Activated gamma-delta T cell (primary cell): ENCODE results near the gene DENND6B.

Experiments
- DNase-seq: peaks from one replicate; lab custom pipeline; 2025; lab: John Stamatoyannopoulos, UW

The DENND6B gene

DNA sequence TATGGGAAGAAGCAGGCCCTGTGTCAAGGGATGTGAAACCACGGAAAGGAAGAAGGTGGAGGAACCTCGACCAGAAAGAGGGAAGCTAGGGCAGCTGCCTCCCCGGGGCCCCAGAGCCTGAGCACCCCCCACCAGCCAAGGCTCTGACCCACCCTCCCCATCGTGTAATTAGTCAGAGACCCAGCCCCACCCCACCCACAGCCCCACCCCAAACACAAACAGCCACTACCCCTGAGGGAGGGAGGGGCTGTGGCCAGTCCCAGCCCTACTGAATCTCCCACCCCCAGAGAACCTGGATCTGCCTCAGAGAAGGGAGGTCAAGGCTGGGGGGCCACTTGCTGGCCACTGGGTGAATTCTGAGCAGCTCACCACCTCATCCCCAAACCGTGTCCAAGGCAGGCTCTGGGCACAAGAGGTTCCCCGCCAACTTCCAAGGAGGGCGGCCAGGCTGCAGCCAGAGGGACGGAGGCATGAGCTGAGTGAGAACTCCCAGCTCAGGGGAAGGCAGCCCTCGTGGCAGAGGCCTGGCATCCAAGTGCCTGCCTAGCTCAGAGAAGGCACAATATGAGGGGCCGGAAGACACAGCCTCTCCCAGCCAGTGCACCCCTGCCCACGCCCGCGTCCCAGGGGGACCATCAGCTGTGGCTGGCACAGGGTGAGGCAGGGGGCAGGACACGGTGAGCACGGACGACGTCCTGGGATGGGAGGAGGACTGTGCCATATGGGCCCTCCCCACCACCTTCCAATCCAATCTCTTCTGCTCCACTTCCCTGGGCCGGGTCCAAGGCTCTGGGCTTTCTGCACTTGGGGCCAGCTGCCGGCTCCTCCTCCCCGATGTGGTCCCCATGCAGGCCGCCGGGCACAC is 22.1 kb downstream of the DENND6B start:
- no peak for DNase-seq

DNA sequence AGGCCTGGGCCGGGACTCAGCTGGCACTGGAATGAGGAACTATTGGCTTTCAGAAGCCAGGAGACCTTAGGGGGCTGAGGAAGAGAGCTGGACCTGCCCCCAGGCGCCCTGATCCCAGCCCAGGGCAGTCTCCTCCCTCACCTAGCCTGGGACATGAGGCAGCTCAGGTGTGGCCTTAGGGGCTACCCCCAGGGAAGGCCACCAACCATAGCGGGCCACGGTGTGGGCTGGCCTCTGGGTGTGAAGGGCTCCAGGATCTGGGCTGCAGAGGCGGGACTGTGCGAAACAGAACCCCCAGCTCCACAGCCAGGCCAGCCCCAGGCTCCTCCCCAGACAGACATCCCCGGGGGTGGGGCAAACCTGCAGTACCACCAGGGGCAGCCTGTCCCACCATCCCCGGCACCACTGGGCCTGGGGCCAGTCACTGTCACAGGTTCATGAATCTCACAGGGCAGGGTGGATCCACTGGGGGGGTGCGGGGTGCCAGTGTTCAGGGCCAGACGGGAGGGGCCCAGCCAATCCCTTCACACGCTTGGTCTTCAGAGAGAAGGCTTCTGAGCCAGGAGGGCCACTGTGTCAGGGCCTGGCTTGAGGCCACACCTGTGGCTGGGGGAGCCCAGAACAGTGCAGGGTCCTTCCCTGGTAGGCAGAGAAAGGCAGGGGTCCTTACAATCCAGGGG is 22.8 kb downstream of the DENND6B start:
- DNase-seq = no peak

DNA sequence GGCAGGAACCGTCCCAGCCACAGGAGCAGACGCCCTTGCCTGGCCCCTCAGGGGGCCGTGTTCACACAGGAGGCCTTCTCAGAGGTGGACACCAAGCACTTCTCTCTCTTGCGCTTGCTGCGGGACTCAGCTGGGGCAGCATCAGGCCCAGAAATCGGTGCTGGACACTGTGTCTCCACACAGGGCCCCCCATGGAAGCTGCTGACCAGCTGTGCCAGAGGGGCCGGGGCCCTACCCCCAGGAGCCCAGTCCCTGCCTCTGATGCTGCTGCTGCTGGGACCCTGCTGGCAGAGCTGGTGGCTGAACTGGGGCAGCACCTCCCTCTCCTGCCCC is 23.3 kb downstream of the DENND6B start:
- DNase-seq = no peak

DNA sequence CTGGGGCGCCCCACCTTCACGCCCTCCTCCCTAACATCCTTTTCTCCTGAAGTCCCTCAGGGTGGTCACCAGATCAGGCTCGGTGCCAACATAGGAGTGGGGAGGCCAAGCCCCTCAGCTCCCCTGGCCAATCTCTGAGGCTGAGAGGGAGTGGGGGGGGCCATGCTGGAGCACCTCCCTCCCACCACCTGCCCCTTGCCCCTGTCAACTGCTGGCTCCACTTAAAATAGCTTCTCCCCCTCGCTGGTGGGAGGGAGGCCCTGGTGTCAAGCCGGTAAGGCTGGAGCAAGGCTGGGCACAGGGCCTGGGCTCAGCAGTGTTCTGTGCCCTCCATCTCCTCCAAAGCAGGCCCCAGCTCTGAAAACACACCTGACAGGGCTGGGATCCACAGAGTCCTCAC is 24.2 kb downstream of the DENND6B start:
- no peak for DNase-seq

DNA sequence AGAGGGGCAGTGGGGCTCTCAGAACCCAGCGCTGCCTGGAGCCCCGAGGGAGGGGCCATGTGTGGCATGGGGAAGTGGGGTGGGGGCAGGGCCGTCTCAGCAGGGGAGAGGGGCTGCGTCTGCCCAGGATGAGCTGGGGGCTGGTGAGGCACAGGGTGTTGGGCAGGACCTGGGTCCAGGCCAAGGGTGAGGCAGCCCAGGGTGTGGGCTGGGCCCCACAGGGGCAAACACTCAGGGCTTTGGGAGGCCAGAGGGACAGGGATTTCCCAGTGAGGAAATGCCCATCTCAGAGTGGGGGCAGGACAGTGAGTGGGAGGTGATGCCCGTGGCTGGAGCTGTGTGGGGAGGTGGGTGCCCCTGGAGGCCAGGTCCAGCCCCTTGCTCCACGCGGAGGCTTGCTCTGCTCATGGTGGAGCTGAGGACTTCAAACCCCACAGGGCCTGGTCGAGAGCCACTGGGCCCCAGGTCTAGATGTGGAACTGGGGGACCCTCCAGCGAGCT is 24.7 kb downstream of the DENND6B start:
- no peak for DNase-seq

DNA sequence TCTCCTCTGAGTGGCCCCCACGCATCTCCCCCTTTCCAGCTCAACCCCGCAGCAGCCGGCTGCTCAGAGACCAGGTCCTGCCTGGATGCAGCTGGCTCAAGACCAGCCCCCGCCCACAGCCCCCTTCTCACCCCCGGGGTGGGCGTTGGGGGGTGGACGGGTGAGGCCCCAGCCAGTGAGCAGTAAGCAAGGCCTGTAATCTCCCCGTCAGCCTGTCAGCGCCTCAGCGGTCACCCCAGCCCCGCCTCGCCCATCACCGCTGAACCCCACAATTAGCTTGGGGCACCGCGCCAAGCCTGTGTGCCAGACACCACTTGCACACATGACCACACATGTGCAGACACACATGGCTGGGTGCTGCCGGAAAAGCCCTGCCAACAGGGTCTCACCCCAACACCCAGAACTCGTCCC is 25.2 kb downstream of the DENND6B start:
- DNase-seq = no peak

DNA sequence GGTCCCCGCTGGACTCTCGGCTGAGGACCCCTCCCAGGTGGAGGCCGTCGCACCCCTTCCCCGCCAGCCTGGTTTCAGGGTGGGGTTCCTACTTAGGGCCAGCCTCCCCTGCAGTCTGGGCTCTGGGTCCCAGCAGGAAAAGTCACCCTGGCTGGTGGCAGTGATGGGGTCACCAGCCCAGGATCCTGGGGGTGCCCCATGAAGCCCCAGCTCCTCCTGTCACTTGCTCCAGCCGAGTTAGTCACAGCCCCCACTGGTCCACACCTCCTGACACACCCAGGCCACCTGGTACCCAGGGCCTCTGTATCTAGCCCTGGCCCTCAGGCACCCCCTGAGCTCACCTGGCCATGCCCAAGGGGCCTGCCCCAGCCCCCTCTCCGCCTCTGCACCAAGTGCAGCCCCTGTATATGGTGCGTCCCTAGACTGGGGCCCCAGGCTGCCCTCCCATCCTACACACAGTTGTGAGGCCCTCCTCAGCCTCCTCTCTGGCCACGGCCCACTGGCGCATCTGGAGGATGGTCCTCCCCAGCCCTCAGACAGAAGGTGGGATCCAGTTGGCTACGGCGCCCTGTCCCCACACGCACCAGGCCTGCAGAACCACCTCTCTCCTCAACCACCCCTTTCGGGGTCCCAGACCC is 26.1 kb downstream of the DENND6B start:
- no peak for DNase-seq

DNA sequence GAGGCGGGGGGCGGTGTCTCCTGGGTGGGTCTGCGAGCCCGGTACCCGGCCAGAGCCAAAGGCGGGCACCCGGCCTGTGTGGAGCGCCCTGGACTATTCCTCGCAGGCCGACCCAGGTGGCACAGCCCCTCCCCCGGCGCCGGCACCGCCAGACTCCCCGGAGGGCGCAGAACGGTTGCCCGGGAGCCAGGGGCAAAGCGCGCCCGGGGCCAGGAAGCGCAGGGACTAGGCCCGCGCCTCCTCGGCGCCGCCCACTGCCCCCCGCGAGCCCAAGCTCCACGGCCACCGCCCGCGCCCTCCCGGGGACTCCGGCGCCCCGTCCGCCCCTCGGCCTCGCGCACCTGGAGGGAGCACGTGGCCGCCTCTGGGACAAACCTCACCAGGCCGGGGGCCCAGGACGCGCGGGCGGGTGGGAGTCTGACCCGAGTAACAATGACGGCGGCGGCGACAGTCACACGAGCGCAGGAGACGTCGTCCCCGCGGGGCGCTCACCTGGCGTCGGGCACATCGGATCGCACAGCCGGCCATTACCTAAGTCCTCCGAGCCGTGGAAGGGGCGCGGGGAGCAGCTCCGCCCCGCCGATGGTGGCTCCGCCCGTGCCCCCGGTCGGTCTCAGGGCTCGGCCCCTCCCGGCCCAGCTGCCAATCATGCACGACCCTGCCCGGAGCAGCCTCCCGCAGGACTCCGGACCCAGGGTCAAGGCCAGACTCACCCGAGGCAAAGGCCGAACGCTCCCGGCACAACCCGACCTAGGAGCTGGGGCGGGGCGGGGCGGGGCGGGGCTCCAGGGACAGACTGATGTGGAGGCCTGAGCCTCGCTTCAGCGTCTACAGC is 26.8 kb downstream of the DENND6B start:
- DNase-seq = no peak

DNA sequence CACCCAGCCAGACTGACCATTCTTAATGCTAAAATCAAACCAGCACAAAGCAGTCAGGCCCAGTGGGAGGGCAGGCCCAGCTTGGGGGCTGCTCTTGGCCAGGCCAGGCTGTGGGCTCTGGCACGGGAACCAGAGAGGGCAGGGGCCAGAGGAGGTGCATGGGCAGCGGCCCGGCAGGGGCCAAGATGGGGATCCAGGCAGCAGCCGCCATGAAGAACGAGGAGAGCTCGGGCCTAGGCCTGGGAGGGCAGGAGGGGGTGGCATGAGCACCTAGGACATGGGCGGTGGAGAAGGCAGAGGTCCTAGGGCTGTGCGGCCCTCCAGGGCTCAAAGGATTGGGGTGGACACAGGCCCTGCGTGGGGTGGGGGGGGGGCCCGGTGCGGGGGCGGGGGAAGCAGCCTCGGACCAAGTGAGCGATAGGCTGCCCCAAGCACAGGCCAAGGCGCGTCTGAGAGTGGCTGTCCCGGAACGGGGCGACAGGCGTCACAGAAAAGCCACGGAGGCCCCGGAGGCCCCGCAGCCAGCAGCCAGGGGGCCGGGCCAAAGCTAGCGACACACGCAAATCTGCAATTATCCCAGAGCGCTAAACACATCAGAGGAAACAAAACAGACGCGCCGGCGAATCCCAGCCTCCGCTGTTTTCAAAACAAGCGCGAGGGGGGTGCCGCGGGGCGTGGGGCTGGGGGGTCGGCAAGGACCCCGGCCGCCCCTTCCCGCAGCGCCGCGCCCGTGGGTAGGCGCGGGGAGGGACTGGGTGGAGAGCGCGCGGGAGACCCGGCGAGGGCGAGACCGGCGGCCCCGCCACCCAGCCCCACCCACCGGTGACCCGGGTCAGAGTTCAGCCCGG is 27.7 kb downstream of the DENND6B start:
- no peak for DNase-seq

DNA sequence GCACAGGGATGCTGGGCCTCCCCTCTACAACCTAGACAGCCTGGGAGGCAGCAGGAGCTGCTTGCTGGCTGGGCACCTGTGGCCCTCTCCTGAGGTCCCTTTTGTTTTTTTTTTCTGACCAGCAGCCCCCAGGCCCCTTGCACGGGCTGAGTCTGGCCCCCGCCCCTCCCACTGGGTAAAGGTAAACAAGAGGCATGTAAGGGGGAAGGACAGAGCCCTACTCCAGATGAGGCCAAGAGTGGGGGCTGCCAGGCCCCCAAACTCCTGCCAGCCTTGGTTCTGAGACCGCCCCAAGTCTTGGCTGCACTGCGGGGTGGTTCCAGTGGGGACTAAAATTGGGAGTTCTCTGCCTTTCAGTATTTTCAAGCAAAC is 28.6 kb downstream of the DENND6B start:
- no peak for DNase-seq

DNA sequence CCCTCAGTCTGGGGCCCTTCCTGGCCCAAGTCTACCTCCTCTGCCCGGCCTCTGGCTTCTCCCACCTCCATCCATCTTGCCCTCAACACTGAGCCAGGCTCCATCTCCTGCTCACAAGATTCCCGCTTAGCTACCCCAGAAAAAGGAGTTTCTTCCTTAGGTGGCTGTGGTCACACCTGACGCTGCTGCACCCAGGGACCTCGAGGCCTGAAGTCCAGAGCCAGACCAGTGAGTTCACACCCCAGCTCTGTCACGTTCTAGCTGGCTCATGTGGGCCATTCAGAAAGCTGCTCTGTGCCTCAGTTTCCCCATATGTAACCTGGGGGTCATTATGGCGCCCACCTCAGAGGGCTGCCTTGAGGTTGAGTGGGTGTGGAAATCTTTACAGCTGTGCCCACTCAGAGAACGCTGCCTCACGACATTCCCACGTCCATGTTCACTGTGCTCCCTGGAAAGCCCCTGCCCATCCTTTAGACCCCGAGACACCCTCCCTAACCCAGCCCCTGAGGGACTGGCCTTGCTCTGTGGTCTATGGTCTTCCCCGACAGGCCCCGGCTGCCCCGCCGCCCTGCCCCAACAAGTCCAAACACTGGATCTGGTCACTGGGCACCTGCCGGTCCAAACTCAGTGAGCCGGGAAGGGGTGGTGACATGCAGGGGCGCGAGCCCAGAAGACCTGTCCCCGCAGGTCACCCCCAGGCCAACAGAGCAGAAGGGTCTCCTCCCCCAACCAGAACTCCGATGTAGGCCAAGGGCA is 29.1 kb downstream of the DENND6B start:
- no peak for DNase-seq

DNA sequence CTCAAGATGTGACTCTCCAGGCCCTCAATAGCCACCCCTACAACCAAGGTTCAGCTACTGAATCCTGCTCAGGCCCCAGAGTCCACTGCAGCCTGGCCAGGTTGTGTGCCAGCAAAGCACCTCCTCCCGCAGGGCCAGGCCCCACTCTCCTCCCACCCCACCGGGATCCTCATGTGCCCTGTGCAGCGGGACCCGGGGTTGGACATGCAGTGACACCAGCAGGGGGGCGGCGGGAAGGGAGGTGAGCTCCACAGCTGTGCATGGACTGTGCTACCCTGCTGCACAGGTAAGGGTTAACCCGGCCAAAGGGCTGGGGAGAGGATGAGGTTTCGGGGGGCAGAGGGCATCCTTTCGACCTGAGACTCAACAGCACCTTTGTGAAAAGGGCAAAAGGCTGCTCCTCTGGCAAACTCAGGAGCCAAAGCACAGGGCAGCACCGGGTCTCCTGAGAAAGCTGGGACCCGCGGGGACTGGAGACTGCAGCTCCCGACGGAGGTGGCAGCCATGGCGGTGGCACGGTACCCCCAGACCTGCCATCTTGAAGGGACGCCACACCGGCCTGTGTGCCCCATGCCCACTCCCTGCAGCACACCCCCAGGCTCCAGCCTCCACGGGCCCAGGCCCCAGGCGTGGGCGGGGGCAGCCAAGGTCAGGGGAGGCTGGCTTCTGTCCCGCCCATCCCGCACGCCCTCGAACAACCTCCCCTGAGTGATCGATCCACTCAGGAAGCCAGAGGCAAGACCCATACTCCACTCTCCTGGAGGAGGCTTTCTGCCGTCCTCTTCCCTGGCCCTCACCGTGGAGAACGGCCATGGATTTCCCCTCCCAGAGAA is 29.9 kb downstream of the DENND6B start:
- DNase-seq = no peak

DNA sequence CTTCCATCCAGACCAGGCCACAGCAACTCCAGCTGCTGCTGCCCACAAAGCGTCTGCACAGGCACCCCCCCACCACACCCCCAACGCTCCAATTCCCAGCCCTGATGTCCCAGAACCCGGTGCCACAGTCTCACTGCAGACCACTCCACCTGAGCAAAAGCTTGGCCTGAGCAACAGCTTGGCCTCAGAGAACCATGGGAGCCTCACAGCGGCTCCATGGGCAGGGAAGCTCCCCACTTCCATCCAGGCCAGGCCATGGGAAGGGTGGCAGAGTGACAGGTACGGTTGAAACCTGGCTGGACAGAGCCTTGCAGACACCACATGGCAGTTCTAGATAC is 32.5 kb downstream of the DENND6B start:
- no peak for DNase-seq

DNA sequence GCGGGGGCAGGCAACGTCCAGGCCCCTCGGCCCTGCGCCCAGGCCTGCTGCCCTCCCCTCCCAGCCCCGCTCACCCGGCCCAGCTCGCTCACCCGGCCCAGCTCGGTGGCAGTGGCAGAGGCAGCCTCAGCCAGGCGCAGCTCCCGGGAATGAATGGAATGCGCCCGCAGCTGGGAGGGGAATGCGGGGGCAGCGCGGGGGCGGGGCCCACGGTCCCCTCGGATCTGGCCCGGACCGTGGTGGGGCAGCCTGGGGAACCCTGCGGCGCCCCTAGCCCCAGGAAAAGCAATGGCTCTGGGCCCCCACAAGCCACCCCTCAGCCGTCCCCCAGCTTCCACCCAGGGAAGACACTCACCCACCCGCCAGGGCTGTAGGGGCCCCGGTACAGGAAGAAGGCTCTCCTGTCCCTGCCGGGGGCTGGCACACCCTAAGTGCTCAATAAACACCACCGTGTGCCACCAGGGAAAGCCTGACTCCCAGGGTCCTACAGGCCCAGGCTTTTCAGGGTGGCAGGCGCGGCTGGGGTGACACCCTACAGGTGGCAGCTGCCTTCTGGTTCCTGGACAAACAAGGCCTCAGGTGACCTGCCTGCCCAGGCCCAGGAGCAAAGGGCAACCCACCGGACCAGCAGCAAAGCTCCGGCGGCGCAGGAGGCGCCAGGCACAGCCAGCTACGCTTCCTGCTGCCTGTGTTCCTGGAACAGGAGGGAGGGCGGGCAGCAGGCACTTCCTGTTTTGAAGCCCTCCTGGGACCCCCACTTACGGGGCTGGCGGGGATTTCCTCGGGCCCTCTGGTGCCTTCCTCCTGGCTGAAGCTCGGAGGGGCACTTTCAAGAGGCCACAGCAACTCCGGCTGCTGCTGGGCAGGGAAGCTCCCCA is 33.1 kb downstream of the DENND6B start:
- DNase-seq = no peak

DNA sequence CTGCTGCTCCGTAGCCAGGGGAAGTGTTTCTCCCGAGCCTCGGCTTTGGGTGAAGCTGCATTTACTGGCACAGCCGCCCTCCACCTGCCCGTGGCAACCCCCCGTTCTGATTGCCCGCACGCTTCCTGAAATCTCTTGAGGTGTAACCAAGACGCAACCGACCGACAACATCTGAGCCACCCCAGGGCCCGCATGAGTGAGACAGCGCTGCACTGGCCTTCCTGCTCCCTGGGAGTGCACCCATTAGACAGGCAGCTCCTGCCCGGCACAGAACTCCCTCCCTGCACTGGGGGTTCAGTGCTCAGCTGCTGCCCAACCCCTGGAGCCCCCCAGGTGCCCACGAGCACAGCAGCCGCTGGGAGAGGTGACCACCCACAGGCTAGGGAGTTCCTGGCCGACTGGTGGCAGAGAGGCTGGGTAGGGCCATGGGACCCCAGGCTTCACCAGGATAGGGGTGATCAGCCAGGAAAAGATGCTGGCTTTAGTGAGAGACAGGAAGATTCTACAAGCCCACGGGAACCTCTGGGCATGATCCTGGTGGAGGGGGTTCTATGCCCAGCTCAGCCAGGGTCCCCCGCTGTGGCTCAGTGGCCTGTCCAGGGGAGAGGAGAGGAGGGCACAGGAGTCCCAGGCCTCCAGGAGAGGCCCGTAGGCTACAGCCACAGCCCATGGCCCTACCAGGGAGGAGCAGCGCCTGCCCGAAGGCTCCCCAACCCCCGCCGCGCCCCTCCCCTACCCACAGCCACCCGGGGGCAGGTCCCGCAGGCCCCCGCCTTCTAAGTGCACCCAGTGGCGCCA is 34.0 kb downstream of the DENND6B start:
- DNase-seq = no peak

DNA sequence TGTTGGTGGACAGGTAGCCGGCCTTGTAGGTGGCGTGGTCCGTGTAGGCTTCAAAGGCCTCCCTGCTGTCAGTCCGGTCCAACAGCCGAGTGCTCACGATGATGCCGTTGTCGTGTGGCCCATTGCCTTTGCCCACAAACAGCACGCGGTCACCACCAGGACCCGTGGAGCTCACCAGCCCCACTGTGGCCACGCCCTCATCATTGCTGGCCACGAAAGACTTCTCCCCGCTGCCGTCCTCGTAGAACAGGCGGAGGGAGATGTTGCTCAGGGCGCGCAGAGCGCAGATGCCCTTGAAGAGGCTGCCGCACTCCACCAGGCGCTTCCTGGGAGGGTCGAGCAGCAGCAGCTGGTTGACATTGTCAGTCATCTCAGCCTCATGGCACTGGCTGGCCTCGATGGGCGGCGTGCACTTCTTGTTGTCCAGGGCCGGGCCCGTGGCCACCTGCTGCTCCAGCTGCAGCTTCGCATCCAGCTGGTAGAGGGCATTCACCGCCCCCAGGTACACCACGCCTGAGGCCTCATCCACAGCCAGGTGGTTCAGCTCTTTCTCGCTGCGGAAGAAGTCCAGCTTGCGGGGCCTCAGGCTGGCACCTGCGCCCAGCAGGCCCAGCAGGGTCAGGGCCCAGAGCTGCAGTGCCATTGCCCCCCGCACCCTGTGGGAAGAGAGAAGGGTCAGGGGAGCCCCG is 36.7 kb downstream of the DENND6B start:
- DNase-seq = no peak
